ENCODE measurements around the gene PDE6B.

GRCh38 chr4:686413-687040 lies 61.2 kb downstream of the PDE6B start:
- TF ChIP-seq CTCF (conservative IDR thresholded peaks at IDR 0.05; ENCODE audit: low read depth in 2 of 2) (no peak), POLR2AphosphoS5 (IDR thresholded peaks at IDR 0.05; ENCODE audit: low read depth) (no peak), JUNB (IDR thresholded peaks at IDR 0.05; ENCODE audit: unreplicated experiment) (no peak), EZH2 (IDR thresholded peaks at IDR 0.05; ENCODE audit: low read depth, unreplicated experiment) (no peak), NANOG (IDR thresholded peaks at IDR 0.05; ENCODE audit: borderline replicate concordance) (no peak), CREB1 (CRISPR knock-in tag; IDR thresholded peaks at IDR 0.05; ENCODE audit: low read depth) (no peak), EZH2phosphoT487 (IDR thresholded peaks at IDR 0.05; ENCODE audit: unreplicated experiment) (no peak), ZNF462 (CRISPR knock-in tag; IDR thresholded peaks at IDR 0.05) (no peak), ZNF331 (CRISPR knock-in tag; IDR thresholded peaks at IDR 0.05; ENCODE audit: low read depth) (no peak), REST (IDR thresholded peaks at IDR 0.05; ENCODE audit: unreplicated experiment) (no peak), ETS1 (IDR thresholded peaks at IDR 0.05) (no peak), ZNF114 (CRISPR knock-in tag; IDR thresholded peaks at IDR 0.05) (no peak)

Measured in GM23338 (cell line).